HG03469 (cell line): Measurements from ENCODE around the gene CXXC5.
"Not testable (repeated sequence)": the region's sequence is repeated elsewhere in the genome, so short reads cannot be mapped to it uniquely, and the experiment has no call there.

ENCODE experiments used
- ATAC-seq: cut with Tn5 transposase; IDR thresholded peaks from one replicate; pipeline ENCODE4 v1.9.1; 2021; ENCODE audit warnings: mild to moderate bottlenecking, moderate library complexity, moderate number of reproducible peaks; ENCODE audit not compliant: unreplicated experiment

The CXXC5 gene

GRCh38 chr5:139648205-139649081 lies at the start of gene CXXC5:
CXXC5 (plus strand) TSS chr5:139648349; CDS start chr5:139680524, 32,175 bp downstream.
- no peak for ATAC-seq

GRCh38 chr5:139598601-139598965 lies 49.6 kb upstream of the CXXC5 start:
- not testable (repeated sequence) for ATAC-seq

- ATAC-seq = no peak
Observed at GRCh38 chr5:139600336-139600949, 47.7 kb upstream of the CXXC5 start.

GRCh38 chr5:139601429-139601828 lies 46.7 kb upstream of the CXXC5 start:
- ATAC-seq = no peak

- not testable (repeated sequence) for ATAC-seq
Observed at GRCh38 chr5:139601948-139602347, 46.2 kb upstream of the CXXC5 start.

- ATAC-seq = no peak
Observed at GRCh38 chr5:139605887-139606286, 42.3 kb upstream of the CXXC5 start.

GRCh38 chr5:139611703-139612584 lies 36.2 kb upstream of the CXXC5 start:
- no peak for ATAC-seq

GRCh38 chr5:139619861-139620260 lies 28.3 kb upstream of the CXXC5 start:
- no peak for ATAC-seq

GRCh38 chr5:139625398-139625797 lies 22.8 kb upstream of the CXXC5 start:
- not testable (repeated sequence) for ATAC-seq

GRCh38 chr5:139630855-139631254 lies 17.3 kb upstream of the CXXC5 start:
- ATAC-seq = no peak

- no peak for ATAC-seq
Observed at GRCh38 chr5:139631520-139632165, 16.5 kb upstream of the CXXC5 start.

GRCh38 chr5:139633295-139634027 lies 14.7 kb upstream of the CXXC5 start:
- ATAC-seq = no peak

- ATAC-seq = no peak
Observed at GRCh38 chr5:139634028-139634325, 14.2 kb upstream of the CXXC5 start.

GRCh38 chr5:139634541-139634940 lies 13.6 kb upstream of the CXXC5 start:
- no peak for ATAC-seq

- no peak for ATAC-seq
Observed at GRCh38 chr5:139635191-139635590, 13.0 kb upstream of the CXXC5 start.

- no peak for ATAC-seq
Observed at GRCh38 chr5:139635606-139636206, 12.4 kb upstream of the CXXC5 start.

GRCh38 chr5:139636207-139636792 lies 11.8 kb upstream of the CXXC5 start:
- peak; percentile 60 for ATAC-seq

- no peak for ATAC-seq
Observed at GRCh38 chr5:139636975-139637408, 11.2 kb upstream of the CXXC5 start.

- no peak for ATAC-seq
Observed at GRCh38 chr5:139637438-139638089, 10.6 kb upstream of the CXXC5 start.
